ENCODE data around the gene LRP1-AS.
A peak's percentile ranks its signal among the peaks of the same experiment; 100 is the strongest.

LRP1-AS gene

DNA sequence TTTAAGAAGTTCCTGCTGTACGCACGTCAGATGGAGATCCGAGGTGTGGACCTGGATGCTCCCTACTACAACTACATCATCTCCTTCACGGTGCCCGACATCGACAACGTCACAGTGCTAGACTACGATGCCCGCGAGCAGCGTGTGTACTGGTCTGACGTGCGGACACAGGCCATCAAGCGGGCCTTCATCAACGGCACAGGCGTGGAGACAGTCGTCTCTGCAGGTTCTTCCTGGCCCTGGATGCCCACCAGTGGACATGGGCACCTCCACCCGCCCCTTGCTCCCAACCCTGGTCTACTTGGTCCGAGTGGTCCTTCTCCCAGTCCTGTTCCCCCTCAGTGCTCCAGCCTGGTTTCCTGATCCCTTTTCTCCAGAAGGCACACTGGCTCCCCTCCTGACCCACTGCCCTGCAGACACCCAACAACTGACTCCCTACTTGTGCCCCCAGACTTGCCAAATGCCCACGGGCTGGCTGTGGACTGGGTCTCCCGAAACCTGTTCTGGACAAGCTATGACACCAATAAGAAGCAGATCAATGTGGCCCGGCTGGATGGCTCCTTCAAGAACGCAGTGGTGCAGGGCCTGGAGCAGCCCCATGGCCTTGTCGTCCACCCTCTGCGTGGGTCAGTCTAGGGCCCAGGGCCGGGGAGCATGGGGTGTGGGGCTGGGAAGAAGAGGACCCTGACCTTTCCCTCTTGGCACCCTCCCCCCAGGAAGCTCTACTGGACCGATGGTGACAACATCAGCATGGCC is 32.1 kb upstream of the LRP1-AS start:
- DNase-seq = no peak

DNA sequence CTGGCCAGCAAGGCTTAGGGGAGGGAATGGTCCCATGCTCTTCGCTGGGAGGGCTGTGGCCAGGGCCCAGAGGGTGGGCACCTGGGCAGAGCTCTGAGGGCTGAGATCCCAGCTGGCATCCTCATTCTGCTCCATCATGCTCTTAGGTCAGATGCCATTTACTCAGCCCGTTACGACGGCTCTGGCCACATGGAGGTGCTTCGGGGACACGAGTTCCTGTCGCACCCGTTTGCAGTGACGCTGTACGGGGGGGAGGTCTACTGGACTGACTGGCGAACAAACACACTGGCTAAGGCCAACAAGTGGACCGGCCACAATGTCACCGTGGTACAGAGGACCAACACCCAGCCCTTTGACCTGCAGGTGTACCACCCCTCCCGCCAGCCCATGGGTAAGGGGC is 30.8 kb upstream of the LRP1-AS start:
- no peak for DNase-seq

GRCh38 chr12:57177354-57177753 is 29.9 kb upstream of the LRP1-AS start:
- no peak for DNase-seq

GRCh38 chr12:57176846-57177245 is 29.4 kb upstream of the LRP1-AS start:
- DNase-seq = no peak

DNA sequence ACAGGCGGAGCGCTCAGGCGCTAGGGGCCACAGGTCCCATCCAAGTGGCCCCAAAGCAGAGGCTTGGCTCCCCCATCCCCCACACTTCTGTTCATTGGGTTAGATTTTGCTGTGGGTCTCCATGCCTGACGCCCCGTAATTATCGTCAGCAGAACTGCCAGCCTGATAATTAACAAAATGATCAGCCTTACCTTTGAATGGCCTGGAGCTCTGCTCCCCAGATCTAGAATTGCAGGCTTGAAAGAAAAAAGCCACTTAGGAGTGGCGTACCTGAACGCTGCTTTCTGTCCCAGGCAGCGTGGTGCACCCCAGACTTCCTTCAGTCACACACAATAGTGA is 28.7 kb upstream of the LRP1-AS start:
- no peak for DNase-seq

DNA sequence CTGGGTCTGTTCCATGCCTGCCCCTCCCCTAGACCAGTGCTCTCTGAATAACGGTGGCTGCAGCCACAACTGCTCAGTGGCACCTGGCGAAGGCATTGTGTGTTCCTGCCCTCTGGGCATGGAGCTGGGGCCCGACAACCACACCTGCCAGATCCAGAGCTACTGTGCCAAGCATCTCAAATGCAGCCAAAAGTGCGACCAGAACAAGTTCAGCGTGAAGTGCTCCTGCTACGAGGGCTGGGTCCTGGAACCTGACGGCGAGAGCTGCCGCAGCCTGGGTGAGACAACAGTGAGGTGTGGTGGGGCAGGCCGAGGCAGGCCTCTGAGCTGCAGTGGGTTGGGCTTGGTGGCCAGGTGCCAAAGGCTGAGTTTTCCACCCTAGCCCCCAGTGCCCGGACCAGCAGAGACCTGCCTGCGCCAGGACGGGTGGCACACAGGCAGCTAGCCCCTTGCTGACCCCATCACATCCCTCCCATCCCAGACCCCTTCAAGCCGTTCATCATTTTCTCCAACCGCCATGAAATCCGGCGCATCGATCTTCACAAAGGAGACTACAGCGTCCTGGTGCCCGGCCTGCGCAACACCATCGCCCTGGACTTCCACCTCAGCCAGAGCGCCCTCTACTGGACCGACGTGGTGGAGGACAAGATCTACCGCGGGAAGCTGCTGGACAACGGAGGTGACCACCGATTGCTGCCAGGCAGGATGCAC is 28.2 kb upstream of the LRP1-AS start:
- peak; percentile 84 for DNase-seq

GRCh38 chr12:57173683-57174082 is 26.3 kb upstream of the LRP1-AS start:
- no peak for DNase-seq

DNA sequence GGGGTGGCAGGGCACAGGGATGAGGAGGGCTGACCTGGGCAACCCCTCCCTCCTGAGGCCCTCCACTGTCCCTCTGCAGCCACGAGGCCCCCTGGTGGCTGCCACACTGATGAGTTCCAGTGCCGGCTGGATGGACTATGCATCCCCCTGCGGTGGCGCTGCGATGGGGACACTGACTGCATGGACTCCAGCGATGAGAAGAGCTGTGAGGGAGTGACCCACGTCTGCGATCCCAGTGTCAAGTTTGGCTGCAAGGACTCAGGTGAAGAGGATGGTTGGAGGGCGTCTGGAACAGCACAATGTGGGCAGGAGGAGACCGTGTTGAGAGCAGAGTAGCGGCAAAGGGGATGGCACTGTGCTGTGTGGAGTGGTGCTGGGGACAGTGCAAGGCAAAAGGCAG is 25.7 kb upstream of the LRP1-AS start:
- DNase-seq = no peak

DNA sequence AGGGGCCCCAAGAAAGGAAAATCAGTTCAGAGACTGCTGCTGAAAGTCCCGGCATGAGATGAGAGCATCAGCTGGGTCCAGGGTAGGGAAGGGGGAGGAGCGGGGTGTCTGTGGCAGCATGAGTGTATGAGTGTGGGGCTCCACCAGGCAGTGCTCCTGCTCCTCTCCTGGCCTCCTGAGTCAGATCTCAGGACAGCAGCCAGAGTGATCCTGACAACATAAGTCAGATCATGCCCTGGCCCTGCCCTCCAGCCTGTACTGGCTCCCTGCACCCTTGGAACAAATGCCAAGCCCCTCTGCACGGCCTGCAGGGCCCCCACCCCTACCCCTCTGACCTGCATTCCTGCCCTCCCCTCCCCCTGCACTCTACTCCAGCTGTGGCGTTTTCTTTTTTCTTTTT is 24.2 kb upstream of the LRP1-AS start:
- peak; percentile 50 for DNase-seq

- no peak for DNase-seq
These were observed 23.5 kb upstream of the LRP1-AS start for GRCh38 chr12:57170927-57171326.

GRCh38 chr12:57170408-57170807 is 23.0 kb upstream of the LRP1-AS start:
- no peak for DNase-seq

GRCh38 chr12:57169969-57170368 is 22.6 kb upstream of the LRP1-AS start:
- DNase-seq = no peak

GRCh38 chr12:57169046-57169795 is 21.8 kb upstream of the LRP1-AS start:
- no peak for DNase-seq

DNA sequence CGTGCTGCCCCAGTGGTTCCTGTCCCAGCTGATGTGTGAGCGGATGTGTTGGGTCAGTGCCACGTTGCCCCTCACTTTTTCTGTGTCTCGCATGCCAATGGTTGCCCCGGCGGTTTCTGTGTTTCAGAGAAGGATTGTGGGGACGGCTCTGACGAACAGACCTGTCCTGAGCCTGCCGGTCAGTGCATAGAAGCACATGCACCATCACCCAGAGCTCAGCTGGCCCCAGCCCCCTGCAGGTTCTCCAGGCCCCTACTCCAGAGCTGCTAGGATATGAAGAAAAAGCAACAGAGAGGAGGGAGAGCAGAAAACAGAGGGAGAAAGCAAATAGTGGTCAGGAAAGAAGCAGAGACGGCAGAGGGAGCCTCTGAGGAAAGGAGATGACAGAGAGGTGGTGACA is 20.6 kb upstream of the LRP1-AS start:
- no peak for DNase-seq

- no peak for DNase-seq
These were observed 19.6 kb upstream of the LRP1-AS start for GRCh38 chr12:57166971-57167371.

GRCh38 chr12:57165741-57166140 is 18.3 kb upstream of the LRP1-AS start:
- no peak for DNase-seq

DNA sequence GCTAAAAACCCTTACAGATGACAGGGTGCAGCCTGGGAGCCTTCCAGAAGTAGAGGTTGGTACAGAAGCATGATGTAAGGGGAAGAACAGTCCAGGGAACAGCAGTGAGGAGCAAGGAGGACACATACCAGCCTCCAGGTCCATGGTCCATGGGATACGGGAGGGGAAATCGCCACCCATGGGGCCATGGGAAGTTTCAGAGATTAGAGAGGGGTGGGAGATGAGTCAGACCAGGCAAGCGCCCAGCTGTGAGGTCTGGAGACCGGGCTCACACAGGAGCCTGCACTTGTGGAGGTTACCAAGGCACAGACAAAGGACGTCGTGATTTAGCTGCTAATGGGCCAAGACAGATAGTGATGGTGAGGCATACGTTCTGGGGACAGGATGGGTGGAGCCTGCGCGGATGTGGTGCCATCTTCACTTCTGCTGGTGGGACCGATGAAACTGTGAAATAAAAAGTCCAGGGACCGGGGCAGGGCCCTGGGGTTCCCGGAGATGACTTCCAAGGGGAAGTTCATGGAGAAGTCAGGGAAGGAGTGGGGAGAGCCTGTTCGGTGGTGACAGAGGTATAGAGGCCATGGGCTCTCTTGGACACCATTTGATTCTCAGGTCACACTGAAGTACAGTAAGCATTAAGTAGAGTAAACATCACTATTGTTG is 17.7 kb upstream of the LRP1-AS start:
- no peak for DNase-seq

DNA sequence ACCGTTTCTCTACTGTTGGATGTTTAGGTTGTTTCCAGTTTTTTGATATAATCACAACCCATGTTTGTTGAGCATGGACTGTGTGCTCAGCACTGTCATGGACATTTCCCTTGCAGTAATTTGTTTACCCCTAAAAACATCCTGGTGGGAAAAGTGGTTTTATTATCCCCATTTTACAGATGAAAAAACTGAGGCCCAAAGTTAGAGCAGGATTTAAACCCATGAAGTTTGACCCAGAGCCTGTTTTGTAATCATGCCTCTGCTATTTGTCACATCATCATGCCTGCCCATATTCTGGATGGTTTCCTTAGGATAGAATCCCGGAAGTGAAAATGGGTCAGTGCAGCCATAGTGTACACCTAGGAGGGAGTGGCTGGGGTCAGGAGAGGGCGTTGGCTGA is 17.0 kb upstream of the LRP1-AS start:
- no peak for DNase-seq

DNA sequence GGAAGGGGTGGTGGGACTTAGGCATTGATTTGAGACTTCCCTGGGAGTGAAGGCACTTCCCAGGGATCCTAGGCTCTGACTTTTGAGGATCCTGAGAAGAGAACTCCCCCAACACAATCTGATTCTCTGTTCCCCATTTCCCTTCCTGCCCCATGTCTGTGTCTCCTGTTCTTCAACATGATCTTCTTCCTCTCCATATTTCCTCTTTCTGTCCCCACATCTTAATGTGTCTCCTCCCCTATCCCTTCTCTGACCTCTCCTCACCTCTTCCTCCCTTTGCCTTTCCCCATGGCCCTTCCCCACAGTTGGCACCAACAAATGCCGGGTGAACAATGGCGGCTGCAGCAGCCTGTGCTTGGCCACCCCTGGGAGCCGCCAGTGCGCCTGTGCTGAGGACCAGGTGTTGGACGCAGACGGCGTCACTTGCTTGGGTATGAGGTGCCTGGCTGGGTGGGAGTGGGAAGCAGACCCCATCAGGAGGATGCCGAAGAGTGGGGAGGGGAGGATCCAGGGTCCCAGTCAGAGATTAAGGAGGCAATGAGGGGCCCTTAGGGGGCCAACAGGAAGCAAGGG is 15.2 kb upstream of the LRP1-AS start:
- no peak for DNase-seq

- no peak for DNase-seq
These were observed 14.1 kb upstream of the LRP1-AS start for GRCh38 chr12:57161491-57161890.

GRCh38 chr12:57160741-57161140 is 13.3 kb upstream of the LRP1-AS start:
- no peak for DNase-seq

DNA sequence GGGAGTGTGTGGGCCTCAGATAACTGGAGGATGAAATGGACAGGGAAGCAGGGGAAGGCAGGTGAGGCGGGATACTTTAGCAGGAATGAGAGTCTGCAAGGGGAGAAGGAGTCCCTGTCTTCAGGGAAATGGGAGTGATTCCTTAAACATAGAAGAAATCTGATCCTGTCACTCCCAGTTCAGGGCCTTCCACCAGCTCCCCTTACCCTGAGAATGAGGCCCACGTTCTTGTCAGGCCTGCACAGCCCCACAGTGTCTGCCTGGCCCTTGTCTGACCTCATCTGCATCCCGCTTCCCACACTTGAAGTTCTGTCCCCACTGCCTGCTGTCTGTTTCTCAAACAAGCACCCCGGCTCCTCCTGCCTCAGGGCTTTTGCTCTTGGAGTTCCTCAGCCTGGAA is 12.6 kb upstream of the LRP1-AS start:
- no peak for DNase-seq

DNA sequence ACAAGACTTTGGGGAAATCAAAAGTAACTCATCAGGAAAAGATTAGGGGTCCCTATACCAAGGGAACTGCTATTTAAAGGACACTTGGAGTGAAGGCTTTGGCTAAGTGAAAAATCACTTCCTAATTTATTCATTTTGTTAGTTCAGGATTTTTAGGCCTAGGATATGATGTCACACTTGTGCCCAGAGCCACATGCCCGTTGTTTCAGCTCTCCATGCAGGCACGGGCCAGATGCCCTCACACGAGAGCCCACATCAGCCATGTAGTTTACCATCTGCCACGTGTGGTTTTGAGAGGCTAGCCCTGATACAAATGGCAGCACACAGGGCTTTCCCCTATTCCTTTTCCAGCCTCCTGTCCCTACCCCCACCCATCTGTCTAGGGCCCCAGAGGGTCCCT is 11.9 kb upstream of the LRP1-AS start:
- no peak for DNase-seq
